Trophoblast cell (in vitro differentiated cells and primary cell): Measurements from ENCODE around the gene TMC4.

Experiments used
- DNase-seq, 2 donors: peaks; one replicate each; pipeline ENCODE4 v3.0.0-alpha.2; 2016
- H2AFZ ChIP-seq: 2 replicates; pipeline ENCODE4 v1.6.1; 2013; ENCODE audit warnings: low read length, moderate library complexity, mild to moderate bottlenecking; ENCODE audit not compliant: insufficient read depth, poor library complexity
- H2AK5ac ChIP-seq: 2 replicates; pipeline ENCODE4 v1.6.1; 2013; ENCODE audit warnings: mild to moderate bottlenecking, low read length
- H2BK120ac ChIP-seq: 2 replicates; pipeline ENCODE4 v1.6.1; 2013; ENCODE audit warnings: low read length, mild to moderate bottlenecking, moderate library complexity; ENCODE audit not compliant: insufficient read depth, poor library complexity
- H2BK12ac ChIP-seq: 2 replicates; pipeline ENCODE4 v1.6.1; 2013; ENCODE audit warnings: mild to moderate bottlenecking, low read length, moderate library complexity
- H2BK5ac ChIP-seq: 2 replicates; pipeline ENCODE4 v1.6.1; 2013; ENCODE audit warnings: low read length, low read depth, moderate library complexity, mild to moderate bottlenecking; ENCODE audit not compliant: poor library complexity
- H3K14ac ChIP-seq: 2 replicates; pipeline ENCODE4 v1.6.1; 2013; ENCODE audit warnings: mild to moderate bottlenecking, low read length
- H3K18ac ChIP-seq: 2 replicates; pipeline ENCODE4 v1.6.1; 2013; ENCODE audit warnings: mild to moderate bottlenecking, low read length
- H3K23ac ChIP-seq: 2 replicates; pipeline ENCODE4 v1.6.1; 2013; ENCODE audit warnings: low read length
- H3K27ac ChIP-seq: 2 replicates; pipeline ENCODE4 v1.5.1; 2013; ENCODE audit warnings: low read depth, mild to moderate bottlenecking, inconsistent platforms, low read length, moderate library complexity
- H3K27me3 ChIP-seq: 2 replicates; pipeline ENCODE4 v1.6.1; 2013; ENCODE audit warnings: inconsistent platforms, mild to moderate bottlenecking, low read length, moderate library complexity; ENCODE audit not compliant: insufficient read depth
- H3K36me3 ChIP-seq, 2 experiments: 1 replicate in 1 of 2; 2 replicates in 1 of 2; pipeline ENCODE4 v1.6.1; 2013; ENCODE audit warnings: low read length in 2 of 2, mild to moderate bottlenecking in 2 of 2, moderate library complexity in 1 of 2; ENCODE audit not compliant: insufficient read depth in 2 of 2, control insufficient read depth in 1 of 2
- H3K4ac ChIP-seq: 2 replicates; pipeline ENCODE4 v1.6.1; 2013; ENCODE audit warnings: low read depth, mild to moderate bottlenecking, low read length, moderate library complexity
- H3K4me1 ChIP-seq, 2 experiments: 1 replicate in 1 of 2; 2 replicates in 1 of 2; pipeline ENCODE4 v1.6.1; 2013; ENCODE audit warnings: low read length in 2 of 2, mild to moderate bottlenecking in 2 of 2, moderate library complexity in 1 of 2; ENCODE audit not compliant: insufficient read depth in 2 of 2, control insufficient read depth in 1 of 2
- H3K4me2 ChIP-seq: 2 replicates; pipeline ENCODE4 v1.6.1; 2013; ENCODE audit warnings: inconsistent platforms, mild to moderate bottlenecking, low read length, moderate library complexity
- H3K4me3 ChIP-seq: 2 replicates; pipeline ENCODE4 v1.5.1; 2013; ENCODE audit warnings: mild to moderate bottlenecking, low read depth, low read length, inconsistent platforms
- H3K79me1 ChIP-seq: one replicate; pipeline ENCODE4 v1.6.1; 2013; ENCODE audit warnings: low read length
- H3K79me2 ChIP-seq: 2 replicates; pipeline ENCODE4 v1.6.1; 2013; ENCODE audit warnings: low read length, mild to moderate bottlenecking; ENCODE audit not compliant: control insufficient read depth, insufficient read depth, poor library complexity
- H3K9ac ChIP-seq: 2 replicates; pipeline ENCODE4 v1.6.1; 2013; ENCODE audit warnings: mild to moderate bottlenecking, low read length
- H3K9me3 ChIP-seq: 2 replicates; pipeline ENCODE4 v1.6.1; 2013; ENCODE audit warnings: low read depth, mild to moderate bottlenecking, control low read depth, inconsistent platforms, low read length; ENCODE audit not compliant: insufficient read depth
- H4K12ac ChIP-seq: 2 replicates; pipeline ENCODE4 v1.6.1; 2013; ENCODE audit warnings: low read depth, mild to moderate bottlenecking, low read length, moderate library complexity
- H4K8ac ChIP-seq: 2 replicates; pipeline ENCODE4 v1.6.1; 2013; ENCODE audit warnings: low read depth, mild to moderate bottlenecking, low read length, moderate library complexity
- H4K91ac ChIP-seq: one replicate; pipeline ENCODE4 v1.6.1; 2013; ENCODE audit warnings: low read depth, mild to moderate bottlenecking, low read length, moderate library complexity
- WGBS: extraction: QIAGEN DNeasy Blood & Tissue Kit; methylation state at CpG from one replicate; pipeline ENCODE4 v1.1.7; 2013; ENCODE audit warnings: missing lambda C conversion rate; ENCODE audit not compliant: insufficient read length, insufficient coverage; ENCODE audit errors: extremely low coverage; 5-methylcytosine and 5-hydroxymethylcytosine counted together

TMC4 gene

DNA sequence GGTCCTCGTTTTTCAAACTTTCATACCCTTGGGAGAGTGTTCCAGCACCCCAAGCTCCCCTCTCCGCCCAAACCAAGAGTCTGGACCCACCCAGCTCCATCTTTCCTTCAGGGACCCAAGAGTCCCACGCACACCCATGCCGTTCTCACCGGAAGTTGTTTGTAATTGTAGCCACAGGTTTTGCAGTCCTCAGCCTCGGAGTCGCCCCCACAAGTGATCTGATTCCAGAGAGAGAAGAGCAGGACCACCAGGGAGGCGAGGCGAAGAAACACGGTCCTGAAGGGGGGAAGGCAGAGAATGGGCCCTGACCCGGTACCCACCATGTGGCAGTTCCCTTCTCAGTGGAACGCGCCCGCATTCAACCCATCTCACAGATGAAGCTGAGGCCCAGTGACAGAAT, 10.1 kb downstream of the TMC4 start:
- Histone ChIP-seq H3K23ac (no peak overlapping the region), H3K36me3 (peaks cover 1 to 4% of the 10 kb centered on the region in 2 experiments), H4K8ac (no peak overlapping the region), H2AFZ (no peak overlapping the region), H2BK120ac (no peak overlapping the region), H3K18ac (no peak overlapping the region), H3K79me1 (peaks cover 6% of the 10 kb centered on the region), H3K79me2 (peaks cover 6% of the 10 kb centered on the region), H4K91ac (no peak overlapping the region), H3K9ac (no peak overlapping the region), H2BK5ac (no peak overlapping the region), H3K9me3 (peaks cover 6% of the 10 kb centered on the region), H3K27ac (no peak overlapping the region), H3K4ac (no peak overlapping the region), H3K4me3 (no peak overlapping the region), H4K12ac (no peak overlapping the region), H3K4me2 (no peak overlapping the region), H3K27me3 (no peaks in the 10 kb centered on the region), H3K14ac (no peak overlapping the region), H2BK12ac (no peak overlapping the region), H2AK5ac (no peak overlapping the region), H3K4me1 (peaks cover 5 to 24% of the 10 kb centered on the region in 2 experiments)
- no peak for DNase-seq
- no CpG with 5 or more reads among the region's 14 CpGs for WGBS

DNA sequence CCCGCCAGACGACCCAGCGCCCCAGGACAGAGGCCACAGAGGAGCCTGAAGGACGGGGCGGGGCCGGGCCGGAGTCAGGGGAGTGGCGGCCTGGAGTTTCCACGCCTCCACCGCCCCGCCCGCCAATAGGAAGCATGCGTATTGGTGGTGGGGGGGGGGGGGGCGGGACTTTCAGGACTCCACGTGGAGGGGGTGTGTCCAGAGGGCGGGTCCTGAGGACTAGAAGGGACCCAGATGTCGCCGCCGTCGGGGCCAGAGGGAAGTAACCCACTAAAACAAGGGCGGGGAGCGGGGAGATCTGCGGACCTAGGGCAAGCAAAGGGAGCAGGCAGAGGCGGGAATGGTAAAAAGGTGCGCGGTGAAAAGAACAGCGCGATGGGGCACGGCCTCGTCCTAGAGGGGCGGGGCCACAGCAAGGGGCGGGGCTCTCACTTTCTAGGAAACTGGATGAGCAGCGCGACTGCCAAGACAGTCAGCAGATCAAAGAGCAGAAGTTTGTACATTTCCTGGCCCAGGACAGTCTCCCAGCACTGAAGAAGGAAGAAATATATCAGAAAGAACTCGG, 10.6 kb downstream of the TMC4 start:
- Histone ChIP-seq H3K79me2 (peaks cover 6% of the 10 kb centered on the region), H4K8ac (no peak overlapping the region), H3K4me1 (peaks cover 5 to 24% of the 10 kb centered on the region in 2 experiments), H3K4me2 (peak overlapping the region; percentile 65), H2AK5ac (no peak overlapping the region), H3K4me3 (peak overlapping the region; percentile 60), H3K14ac (no peak overlapping the region), H3K4ac (no peak overlapping the region), H3K9me3 (peaks cover 6% of the 10 kb centered on the region), H2AFZ (no peak overlapping the region), H3K36me3 (peaks cover 5 to 6% of the 10 kb centered on the region in 2 experiments), H3K9ac (no peak overlapping the region), H3K23ac (no peak overlapping the region), H4K12ac (no peak overlapping the region), H4K91ac (no peak overlapping the region), H3K27ac (no peak overlapping the region), H3K79me1 (peaks cover 6% of the 10 kb centered on the region), H2BK5ac (no peak overlapping the region), H3K18ac (no peak overlapping the region), H3K27me3 (no peaks in the 10 kb centered on the region), H2BK12ac (no peak overlapping the region), H2BK120ac (no peak overlapping the region)
- WGBS: no CpG with 5 or more reads among the region's 35 CpGs
- DNase-seq: peak; percentile 77 to 86

DNA sequence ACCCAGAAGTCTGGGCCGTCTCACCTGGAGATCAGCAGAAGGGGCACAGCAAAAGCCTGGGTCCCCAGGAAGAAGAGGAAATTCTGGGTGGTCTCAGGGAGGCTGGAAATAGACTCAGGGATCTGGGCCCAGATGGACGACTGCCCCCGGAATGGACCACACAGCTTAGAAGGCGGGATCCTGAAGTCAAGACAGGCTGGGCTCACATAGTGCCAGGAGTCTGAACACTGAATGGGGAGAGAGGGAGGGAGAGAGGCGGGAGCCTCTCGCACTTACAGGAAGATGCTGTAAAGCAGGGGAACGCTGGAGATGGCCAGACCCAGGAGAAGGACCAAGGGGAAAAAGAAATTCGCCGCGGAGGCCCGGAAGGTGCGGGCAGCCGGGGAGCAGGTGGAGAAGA, 12.1 kb downstream of the TMC4 start:
- Histone ChIP-seq H3K14ac (peak overlapping the region; percentile 40), H3K4me2 (peak overlapping the region; percentile 93), H3K36me3 (peaks cover 18 to 19% of the 10 kb centered on the region in 2 experiments), H4K91ac (no peak overlapping the region), H4K12ac (peak overlapping the region; percentile 54), H3K18ac (no peak overlapping the region), H3K4me1 (peaks cover 5 to 26% of the 10 kb centered on the region in 2 experiments), H4K8ac (peak overlapping the region; percentile 74), H3K4me3 (no peak overlapping the region), H2BK5ac (no peak overlapping the region), H3K23ac (no peak overlapping the region), H3K79me1 (peaks cover 6% of the 10 kb centered on the region), H3K9ac (no peak overlapping the region), H3K9me3 (peaks cover 6% of the 10 kb centered on the region), H2BK120ac (no peak overlapping the region), H3K79me2 (peaks cover 6% of the 10 kb centered on the region), H2AFZ (peak overlapping the region; percentile 46), H2AK5ac (peak overlapping the region; percentile 36), H2BK12ac (no peak overlapping the region), H3K27ac (no peak overlapping the region), H3K27me3 (no peaks in the 10 kb centered on the region), H3K4ac (peak overlapping the region; percentile 41)
- no peak for DNase-seq
- no CpG with 5 or more reads among the region's 13 CpGs for WGBS

- peak overlapping the region; percentile 18 for H3K18ac ChIP-seq
- no peaks in the 10 kb centered on the region for H3K27me3 ChIP-seq
- peaks cover 6% of the 10 kb centered on the region for H3K79me1 ChIP-seq
- H3K4me2 ChIP-seq: peak overlapping the region; percentile 93
- H2AFZ ChIP-seq: peak overlapping the region; percentile 61
- peak overlapping the region; percentile 72 for H3K4me3 ChIP-seq
- peak overlapping the region; percentile 15 for H2BK5ac ChIP-seq
- peaks cover 5 to 26% of the 10 kb centered on the region in 2 experiments for H3K4me1 ChIP-seq
- H3K23ac ChIP-seq: no peak overlapping the region
- peak overlapping the region; percentile 74 for H4K8ac ChIP-seq
- peaks cover 4% of the 10 kb centered on the region for H3K9me3 ChIP-seq
- H3K9ac ChIP-seq: peak overlapping the region; percentile 67
- H3K4ac ChIP-seq: peak overlapping the region; percentile 41
- H3K36me3 ChIP-seq: peaks cover 23 to 25% of the 10 kb centered on the region in 2 experiments
- no peak overlapping the region for H2BK120ac ChIP-seq
- peak in 1 of 2 donors; percentile 18 for DNase-seq
- WGBS: no CpG with 5 or more reads among the region's 28 CpGs
- peak overlapping the region; percentile 18 for H3K27ac ChIP-seq
- peaks cover 6% of the 10 kb centered on the region for H3K79me2 ChIP-seq
- peak overlapping the region; percentile 36 for H2AK5ac ChIP-seq
- H2BK12ac ChIP-seq: no peak overlapping the region
- peak overlapping the region; percentile 54 for H4K12ac ChIP-seq
- H3K14ac ChIP-seq: peak overlapping the region; percentile 40
- H4K91ac ChIP-seq: peak overlapping the region; percentile 44
Measured at GRCh38 chr19:54160182-54160811, 12.7 kb downstream of the TMC4 start.
